Skin of body (tissue), 2 donors: ENCODE results near the gene ANGPTL8. TPM values are rescaled to one million over a fixed set of nuclear protein-coding genes. Genes with fewer than 3 reads are reported as not detected.
A peak's percentile ranks its signal among the peaks of the same experiment; 100 is the strongest.

ENCODE experiments used
- DNase-seq: peaks from one replicate; lab custom pipeline; 2025; lab: John Stamatoyannopoulos, UW
- total RNA-seq: library from RNA; depleted of rRNA; stranded (reverse); fragments of >200 nt; gene quantifications from one replicate; pipeline ENCODE4 v1.2.3, GENCODE V29; 2014

The ANGPTL8 gene
- total RNA-seq = 55.3 TPM

GRCh38 chr19:11239377-11240000 is at the start of gene ANGPTL8:
Gene ANGPTL8 (plus strand): TSS chr19:11239619. CDS start chr19:11239638, 19 bp downstream.
- DNase-seq = no peak

GRCh38 chr19:11190501-11190900 is 48.9 kb upstream of the ANGPTL8 start:
- DNase-seq = no peak

- no peak for DNase-seq
These were observed 48.1 kb upstream of the ANGPTL8 start for GRCh38 chr19:11191273-11191755.

GRCh38 chr19:11191934-11192333 is 47.5 kb upstream of the ANGPTL8 start:
- DNase-seq = no peak

GRCh38 chr19:11192957-11193939 is 46.2 kb upstream of the ANGPTL8 start:
- DNase-seq = no peak

- DNase-seq = no peak
These were observed 45.2 kb upstream of the ANGPTL8 start for GRCh38 chr19:11194173-11194572.

GRCh38 chr19:11194656-11195558 is 44.5 kb upstream of the ANGPTL8 start:
- DNase-seq = no peak

GRCh38 chr19:11195681-11196080 is 43.7 kb upstream of the ANGPTL8 start:
- DNase-seq = no peak

GRCh38 chr19:11196406-11197287 is 42.8 kb upstream of the ANGPTL8 start:
- no peak for DNase-seq

- DNase-seq = peak; percentile 63
These were observed 41.9 kb upstream of the ANGPTL8 start, which contains the start of gene KANK2 for GRCh38 chr19:11197291-11198174. Gene KANK2 (minus strand): TSS chr19:11197545. CDS start chr19:11194511, 3,034 bp downstream.

GRCh38 chr19:11198175-11198534 is 41.3 kb upstream of the ANGPTL8 start:
- no peak for DNase-seq

GRCh38 chr19:11198769-11199424 is 40.5 kb upstream of the ANGPTL8 start:
- DNase-seq = no peak

GRCh38 chr19:11199517-11199916 is 39.9 kb upstream of the ANGPTL8 start:
- DNase-seq = no peak

GRCh38 chr19:11200015-11200574 is 39.3 kb upstream of the ANGPTL8 start:
- no peak for DNase-seq

- DNase-seq = no peak
These were observed 38.5 kb upstream of the ANGPTL8 start for GRCh38 chr19:11200931-11201330.

GRCh38 chr19:11201791-11202190 is 37.6 kb upstream of the ANGPTL8 start:
- no peak for DNase-seq

GRCh38 chr19:11202488-11203193 is 36.8 kb upstream of the ANGPTL8 start:
- no peak for DNase-seq
